Lower leg skin (tissue), 3 donors: ENCODE results near the gene AAR2.

Experiments used
- POLR2A ChIP-seq, 2 donors: fragments of 450-650 bp; IDR thresholded peaks; one replicate each; pipeline ENCODE4 v1.6.1; 2016 to 2017; ENCODE audit warnings: antibody characterized with exemption in 2 of 2, mild to moderate bottlenecking in 1 of 2, moderate library complexity in 1 of 2
- TF ChIP-seq, protein P1 (sequence below), 3 donors: fragments of 450-650 bp; IDR thresholded peaks; one replicate each; pipeline ENCODE4 v1.5.1; 2016; ENCODE audit warnings: antibody characterized with exemption in 3 of 3, mild to moderate bottlenecking in 3 of 3, moderate library complexity in 2 of 3

DNA sequence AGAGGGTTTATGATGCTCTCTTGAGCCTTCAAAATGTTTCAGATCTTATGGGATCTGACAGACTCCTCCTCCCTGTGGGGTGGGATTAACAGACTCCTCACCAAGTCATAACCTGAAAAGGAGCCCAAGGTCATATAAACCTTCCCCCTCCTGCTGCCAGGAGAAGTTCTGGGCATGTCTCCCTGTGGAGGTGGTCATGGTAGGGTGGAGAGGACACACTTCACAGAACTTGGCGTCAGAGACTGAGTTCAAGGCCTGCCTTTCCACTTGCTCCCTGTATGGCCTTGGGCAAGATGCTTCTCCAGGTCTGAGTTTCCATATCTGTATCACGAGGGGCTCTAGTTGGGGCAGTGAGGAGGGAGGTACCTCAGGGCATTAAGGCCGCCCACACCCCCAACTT, 32.4 kb upstream of the AAR2 start:
- TF ChIP-seq, protein P1, sequence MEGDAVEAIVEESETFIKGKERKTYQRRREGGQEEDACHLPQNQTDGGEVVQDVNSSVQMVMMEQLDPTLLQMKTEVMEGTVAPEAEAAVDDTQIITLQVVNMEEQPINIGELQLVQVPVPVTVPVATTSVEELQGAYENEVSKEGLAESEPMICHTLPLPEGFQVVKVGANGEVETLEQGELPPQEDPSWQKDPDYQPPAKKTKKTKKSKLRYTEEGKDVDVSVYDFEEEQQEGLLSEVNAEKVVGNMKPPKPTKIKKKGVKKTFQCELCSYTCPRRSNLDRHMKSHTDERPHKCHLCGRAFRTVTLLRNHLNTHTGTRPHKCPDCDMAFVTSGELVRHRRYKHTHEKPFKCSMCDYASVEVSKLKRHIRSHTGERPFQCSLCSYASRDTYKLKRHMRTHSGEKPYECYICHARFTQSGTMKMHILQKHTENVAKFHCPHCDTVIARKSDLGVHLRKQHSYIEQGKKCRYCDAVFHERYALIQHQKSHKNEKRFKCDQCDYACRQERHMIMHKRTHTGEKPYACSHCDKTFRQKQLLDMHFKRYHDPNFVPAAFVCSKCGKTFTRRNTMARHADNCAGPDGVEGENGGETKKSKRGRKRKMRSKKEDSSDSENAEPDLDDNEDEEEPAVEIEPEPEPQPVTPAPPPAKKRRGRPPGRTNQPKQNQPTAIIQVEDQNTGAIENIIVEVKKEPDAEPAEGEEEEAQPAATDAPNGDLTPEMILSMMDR (IDR thresholded peaks at IDR 0.05): no peak
- TF ChIP-seq POLR2A (IDR thresholded peaks at IDR 0.05): no peak
